Osteoblast (primary cell): Measurements from ENCODE around the gene CMC4. TPM values are rescaled to one million over a fixed set of nuclear protein-coding genes. Genes with fewer than 3 reads are reported as not detected.
A peak's percentile ranks its signal among the peaks of the same experiment; 100 is the strongest.

ENCODE experiments used
- DNase-seq: peaks from one replicate; pipeline ENCODE4 v3.0.0; 2011; ENCODE audit warnings: low spot score, mixed read lengths; ENCODE audit not compliant: insufficient read length; ENCODE audit errors: missing footprints
- H2AFZ ChIP-seq: 2 replicates; pipeline ENCODE4 v1.6.0; 2011; ENCODE audit warnings: mild to moderate bottlenecking, low read length
- H3K27ac ChIP-seq: 2 replicates; pipeline ENCODE4 v1.5.1; 2011; ENCODE audit warnings: mild to moderate bottlenecking, low read depth, low read length, moderate library complexity
- H3K27me3 ChIP-seq: 2 replicates; pipeline ENCODE4 v1.6.0; 2012; ENCODE audit warnings: mild to moderate bottlenecking, control low read depth, inconsistent platforms, low read length, moderate library complexity; ENCODE audit not compliant: insufficient read depth
- H3K36me3 ChIP-seq: 2 replicates; pipeline ENCODE4 v1.5.1; 2011; ENCODE audit warnings: mild to moderate bottlenecking, low read length, control low read depth, moderate library complexity; ENCODE audit not compliant: insufficient read depth
- H3K4me1 ChIP-seq: 2 replicates; pipeline ENCODE4 v1.5.1; 2011; ENCODE audit warnings: mild to moderate bottlenecking, low read length, control low read depth, moderate library complexity; ENCODE audit not compliant: insufficient read depth
- H3K4me2 ChIP-seq: 2 replicates; pipeline ENCODE4 v1.6.0; 2011; ENCODE audit warnings: mild to moderate bottlenecking, low read length; ENCODE audit not compliant: insufficient read depth
- H3K4me3 ChIP-seq: fragments of 200-600 bp; sonication (generic); 3 replicates; pipeline ENCODE4 v1.5.1; 2012; ENCODE audit warnings: mild to moderate bottlenecking, low read length, inconsistent platforms; ENCODE audit not compliant: insufficient read depth
- H3K79me2 ChIP-seq: 2 replicates; pipeline ENCODE4 v1.6.0; 2012; ENCODE audit warnings: mild to moderate bottlenecking, low read length, control low read depth, inconsistent platforms; ENCODE audit not compliant: insufficient read depth
- H3K9me3 ChIP-seq: 2 replicates; pipeline ENCODE4 v1.5.1; 2011; ENCODE audit warnings: low read depth, low read length, control low read depth
- H4K20me1 ChIP-seq: 2 replicates; pipeline ENCODE4 v1.6.0; 2012; ENCODE audit warnings: mild to moderate bottlenecking, low read length, control low read depth; ENCODE audit not compliant: insufficient read depth
- total RNA-seq: library from RNA; depleted of rRNA; stranded (reverse); fragments of >200 nt; gene quantifications from 2 replicates; pipeline ENCODE4 v1.2.3, GENCODE V29; 2012
- TF ChIP-seq, protein P1 (sequence below): IDR thresholded peaks from 2 replicates; pipeline ENCODE4 v1.5.1; 2011; ENCODE audit warnings: mild to moderate bottlenecking, low read depth, low read length, moderate library complexity; ENCODE audit errors: extremely low read depth

The CMC4 gene, protein sequence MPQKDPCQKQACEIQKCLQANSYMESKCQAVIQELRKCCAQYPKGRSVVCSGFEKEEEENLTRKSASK
- 13.3 and 17.0 TPM in 2 replicates for total RNA-seq

- H3K4me3 ChIP-seq = peak within 1 kb of the TSS; percentile 81
- H3K4me2 ChIP-seq = peak within 1 kb of the TSS; percentile 87
- no peaks in the 10 kb centered on the region for H4K20me1 ChIP-seq
- H3K27ac ChIP-seq = peak within 1 kb of the TSS; percentile 73
- DNase-seq = peak; percentile 93
- H3K79me2 ChIP-seq = peaks cover 38% of the 10 kb centered on the region
- H3K27me3 ChIP-seq = no peaks in the 10 kb centered on the region
- TF ChIP-seq, protein P1, sequence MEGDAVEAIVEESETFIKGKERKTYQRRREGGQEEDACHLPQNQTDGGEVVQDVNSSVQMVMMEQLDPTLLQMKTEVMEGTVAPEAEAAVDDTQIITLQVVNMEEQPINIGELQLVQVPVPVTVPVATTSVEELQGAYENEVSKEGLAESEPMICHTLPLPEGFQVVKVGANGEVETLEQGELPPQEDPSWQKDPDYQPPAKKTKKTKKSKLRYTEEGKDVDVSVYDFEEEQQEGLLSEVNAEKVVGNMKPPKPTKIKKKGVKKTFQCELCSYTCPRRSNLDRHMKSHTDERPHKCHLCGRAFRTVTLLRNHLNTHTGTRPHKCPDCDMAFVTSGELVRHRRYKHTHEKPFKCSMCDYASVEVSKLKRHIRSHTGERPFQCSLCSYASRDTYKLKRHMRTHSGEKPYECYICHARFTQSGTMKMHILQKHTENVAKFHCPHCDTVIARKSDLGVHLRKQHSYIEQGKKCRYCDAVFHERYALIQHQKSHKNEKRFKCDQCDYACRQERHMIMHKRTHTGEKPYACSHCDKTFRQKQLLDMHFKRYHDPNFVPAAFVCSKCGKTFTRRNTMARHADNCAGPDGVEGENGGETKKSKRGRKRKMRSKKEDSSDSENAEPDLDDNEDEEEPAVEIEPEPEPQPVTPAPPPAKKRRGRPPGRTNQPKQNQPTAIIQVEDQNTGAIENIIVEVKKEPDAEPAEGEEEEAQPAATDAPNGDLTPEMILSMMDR = no peak
- H3K4me1 ChIP-seq = peaks cover 17% of the 10 kb centered on the region
- peaks cover 9% of the 10 kb centered on the region for H3K36me3 ChIP-seq
- H3K9me3 ChIP-seq = no peaks in the 10 kb centered on the region
- H2AFZ ChIP-seq = peak within 1 kb of the TSS; percentile 90
Observed at GRCh38 chrX:155070975-155071693, at the start of gene CMC4, which contains the start of the genes BRCC3 and MTCP1. Gene CMC4 (minus strand): TSS chrX:155071136. CDS start chrX:155064023, 7,113 bp downstream. Gene BRCC3 (plus strand): TSS chrX:155071508. CDS start chrX:155071528, 20 bp downstream. Gene MTCP1 (minus strand): TSS chrX:155071136. CDS start chrX:155066010, 5,126 bp downstream.

DNA sequence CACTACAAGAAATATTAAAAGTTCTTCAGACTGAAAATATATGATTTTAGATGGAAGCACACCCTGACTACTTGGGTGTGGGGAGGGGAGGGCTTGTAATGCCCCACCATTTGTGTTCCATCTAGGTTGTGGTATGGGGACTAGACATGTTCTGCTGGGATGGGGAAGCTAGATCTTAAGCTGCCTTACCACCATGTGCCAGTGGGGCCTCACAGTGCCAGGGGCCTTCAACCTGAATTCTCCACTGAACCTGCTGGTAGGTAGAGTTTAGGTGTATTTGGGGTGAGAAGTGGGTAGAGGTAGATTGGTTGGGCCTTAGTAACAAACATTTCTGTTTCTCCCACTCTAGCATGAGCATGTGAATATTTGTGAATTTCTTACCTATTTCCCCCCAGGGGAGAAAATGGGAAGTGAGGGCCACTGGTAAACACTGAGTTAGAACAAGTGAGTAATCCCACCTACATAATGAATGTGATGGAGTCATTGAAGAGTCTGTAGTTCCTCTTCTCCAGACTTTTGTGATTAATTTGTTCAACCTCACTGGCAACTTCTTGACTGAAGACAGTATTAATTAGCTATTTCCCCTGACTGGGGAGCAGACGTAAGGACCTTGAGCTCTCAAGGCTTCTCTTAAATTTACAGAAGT is 44.4 kb upstream of the CMC4 start:
- Histone ChIP-seq H3K27ac (no peak overlapping the region), H3K36me3 (peaks cover 6% of the 10 kb centered on the region), H3K4me2 (no peak overlapping the region), H3K79me2 (no peaks in the 10 kb centered on the region), H3K4me3 (no peak overlapping the region), H2AFZ (no peak overlapping the region), H4K20me1 (no peaks in the 10 kb centered on the region), H3K4me1 (no peaks in the 10 kb centered on the region), H3K9me3 (no peaks in the 10 kb centered on the region), H3K27me3 (no peaks in the 10 kb centered on the region)
- no peak for DNase-seq
- TF ChIP-seq, protein P1 = no peak

DNA sequence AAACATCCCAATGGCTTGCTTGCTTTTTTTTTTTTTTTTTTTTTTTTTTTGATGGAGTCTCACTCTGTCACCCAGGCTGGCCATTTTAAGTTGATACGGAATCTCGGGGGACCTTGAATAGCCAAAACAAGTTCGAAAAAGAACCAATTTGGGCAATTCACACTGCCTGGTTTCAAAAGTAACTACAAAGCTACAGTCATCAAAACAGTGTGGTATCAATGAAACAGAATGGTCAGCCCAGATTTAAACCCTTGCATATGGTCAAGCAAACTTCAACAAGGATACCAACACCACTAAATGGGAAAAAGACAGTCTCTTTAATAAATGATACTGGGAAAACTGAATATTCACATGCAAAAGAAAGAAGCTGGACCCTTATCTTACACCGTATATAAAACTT is 42.2 kb upstream of the CMC4 start:
- H3K27ac ChIP-seq = no peak overlapping the region
- no peak for DNase-seq
- H2AFZ ChIP-seq = no peak overlapping the region
- no peaks in the 10 kb centered on the region for H3K4me1 ChIP-seq
- H3K9me3 ChIP-seq = no peaks in the 10 kb centered on the region
- H4K20me1 ChIP-seq = no peaks in the 10 kb centered on the region
- TF ChIP-seq, protein P1 = no peak
- no peak overlapping the region for H3K4me2 ChIP-seq
- no peaks in the 10 kb centered on the region for H3K36me3 ChIP-seq
- H3K27me3 ChIP-seq = no peaks in the 10 kb centered on the region
- H3K79me2 ChIP-seq = no peaks in the 10 kb centered on the region
- H3K4me3 ChIP-seq = no peak overlapping the region

GRCh38 chrX:155112171-155112570 is 41.2 kb upstream of the CMC4 start:
- no peaks in the 10 kb centered on the region for H4K20me1 ChIP-seq
- no peaks in the 10 kb centered on the region for H3K27me3 ChIP-seq
- no peak overlapping the region for H3K4me3 ChIP-seq
- no peak overlapping the region for H2AFZ ChIP-seq
- H3K4me2 ChIP-seq = no peak overlapping the region
- H3K27ac ChIP-seq = no peak overlapping the region
- TF ChIP-seq, protein P1 = no peak
- H3K4me1 ChIP-seq = no peaks in the 10 kb centered on the region
- no peak for DNase-seq
- no peaks in the 10 kb centered on the region for H3K9me3 ChIP-seq
- H3K36me3 ChIP-seq = no peaks in the 10 kb centered on the region
- H3K79me2 ChIP-seq = no peaks in the 10 kb centered on the region
